ENCODE measurements around the gene OVCA2.

OVCA2 gene

GRCh38 chr17:2015314-2015713 is 26.5 kb upstream of the OVCA2 start:
- DNase-seq, result no peak

- DNase-seq, result no peak
Measured at GRCh38 chr17:2016494-2016893, 25.3 kb upstream of the OVCA2 start.

- DNase-seq, result peak; percentile 25
Measured at GRCh38 chr17:2017274-2017941, 24.4 kb upstream of the OVCA2 start.

GRCh38 chr17:2018716-2019510 is 22.9 kb upstream of the OVCA2 start:
- peak; percentile 91 for DNase-seq

GRCh38 chr17:2019723-2020122 is 22.1 kb upstream of the OVCA2 start:
- DNase-seq, result no peak

GRCh38 chr17:2020721-2021120 is 21.1 kb upstream of the OVCA2 start:
- DNase-seq, result no peak

- peak; percentile 28 for DNase-seq
Measured at GRCh38 chr17:2022647-2023240, 19.1 kb upstream of the OVCA2 start.

GRCh38 chr17:2023256-2023655 is 18.6 kb upstream of the OVCA2 start:
- DNase-seq, result no peak

- DNase-seq, result peak; percentile 87
Measured at GRCh38 chr17:2023692-2024571, 17.9 kb upstream of the OVCA2 start.

- DNase-seq, result peak; percentile 28
Measured at GRCh38 chr17:2024572-2025219, 17.1 kb upstream of the OVCA2 start.

GRCh38 chr17:2025220-2025621 is 16.6 kb upstream of the OVCA2 start, which contains the start of gene RTN4RL1:
TSS of gene RTN4RL1 (minus strand) at chr17:2025334. CDS start at chr17:2024865, 469 bp downstream.
- peak; percentile 65 for DNase-seq

GRCh38 chr17:2025622-2026309 is 16.1 kb upstream of the OVCA2 start:
- peak; percentile 82 for DNase-seq

- DNase-seq, result no peak
Measured at GRCh38 chr17:2027528-2028233, 14.1 kb upstream of the OVCA2 start.

- no peak for DNase-seq
Measured at GRCh38 chr17:2028234-2028614, 13.6 kb upstream of the OVCA2 start.

GRCh38 chr17:2028737-2029136 is 13.1 kb upstream of the OVCA2 start:
- DNase-seq, result no peak

GRCh38 chr17:2029911-2030778 is 11.7 kb upstream of the OVCA2 start, which contains the start of gene DPH1:
TSS of gene DPH1 (plus strand) at chr17:2030153. CDS start at chr17:2030170, 17 bp downstream.
- peak; percentile 93 for DNase-seq

- DNase-seq, result no peak
Measured at GRCh38 chr17:2030779-2031163, 11.1 kb upstream of the OVCA2 start.

GRCh38 chr17:2033153-2033552 is 8.7 kb upstream of the OVCA2 start:
- DNase-seq, result no peak

- no peak for DNase-seq
Measured at GRCh38 chr17:2034157-2034556, 7.7 kb upstream of the OVCA2 start.

Data from DMS53 (cell line).